ENCODE data around the gene AARS2.
A peak's percentile ranks its signal among the peaks of the same experiment; 100 is the strongest.

Gene AARS2

GRCh38 chr6:44263354-44264100, 49.6 kb downstream of the AARS2 start:
- no peak for TF ChIP-seq CTCF (IDR thresholded peaks at IDR 0.05; ENCODE audit: insufficient read depth, low read depth, low read length, missing control alignments)
- peak overlapping the region; percentile 95 for H3K4me3 ChIP-seq (ENCODE audit: low read depth, low read length)
- peak; percentile 79 for DNase-seq (ENCODE audit: low read depth)

GRCh38 chr6:44262467-44263353, 50.4 kb downstream of the AARS2 start:
- peak overlapping the region; percentile 95 for H3K4me3 ChIP-seq (ENCODE audit: low read depth, low read length)
- no peak for TF ChIP-seq CTCF (IDR thresholded peaks at IDR 0.05; ENCODE audit: insufficient read depth, low read depth, low read length, missing control alignments)
- DNase-seq (ENCODE audit: low read depth) = peak; percentile 46

- H3K4me3 ChIP-seq (ENCODE audit: low read depth, low read length) = peak overlapping the region; percentile 95
- TF ChIP-seq CTCF (IDR thresholded peaks at IDR 0.05; ENCODE audit: insufficient read depth, low read depth, low read length, missing control alignments) = no peak
- DNase-seq (ENCODE audit: low read depth) = no peak
Measured at GRCh38 chr6:44261581-44261980, 51.6 kb downstream of the AARS2 start.

- TF ChIP-seq CTCF (IDR thresholded peaks at IDR 0.05; ENCODE audit: insufficient read depth, low read depth, low read length, missing control alignments) = no peak
- DNase-seq (ENCODE audit: low read depth) = peak; percentile 54
- H3K4me3 ChIP-seq (ENCODE audit: low read depth, low read length) = peak overlapping the region; percentile 95
Measured at GRCh38 chr6:44260451-44261297, 52.5 kb downstream of the AARS2 start.

- peak overlapping the region; percentile 95 for H3K4me3 ChIP-seq (ENCODE audit: low read depth, low read length)
- TF ChIP-seq CTCF (IDR thresholded peaks at IDR 0.05; ENCODE audit: insufficient read depth, low read depth, low read length, missing control alignments) = no peak
- no peak for DNase-seq (ENCODE audit: low read depth)
Measured at GRCh38 chr6:44260011-44260410, 53.1 kb downstream of the AARS2 start.

GRCh38 chr6:44258921-44259320, 54.2 kb downstream of the AARS2 start:
- H3K4me3 ChIP-seq (ENCODE audit: low read depth, low read length) = peak overlapping the region; percentile 95
- TF ChIP-seq CTCF (IDR thresholded peaks at IDR 0.05; ENCODE audit: insufficient read depth, low read depth, low read length, missing control alignments) = no peak
- no peak for DNase-seq (ENCODE audit: low read depth)
